C4-2B (cell line): Measurements from ENCODE around the gene KRTAP12-1.

Source experiments
- H3K27ac ChIP-seq: fragments of 450-650 bp; 2 replicates; pipeline ENCODE4 v1.5.1; 2017
- CTCF ChIP-seq: fragments of 450-650 bp; conservative IDR thresholded peaks from 2 replicates; pipeline ENCODE4 v1.5.1; 2017; ENCODE audit warnings: mild to moderate bottlenecking
- ZFX ChIP-seq: fragments of 450-650 bp; IDR thresholded peaks from 2 replicates; pipeline ENCODE4 v1.6.1; 2017

Gene KRTAP12-1

GRCh38 chr21:44710756-44711326, 28.9 kb upstream of the KRTAP12-1 start:
- no peak for TF ChIP-seq CTCF
- no peak for TF ChIP-seq ZFX
- no peak overlapping the region; the same call in 1 of the 2 replicates for H3K27ac ChIP-seq

- H3K27ac ChIP-seq = no peak overlapping the region
- TF ChIP-seq CTCF (no peak), ZFX (no peak)
These were observed 28.3 kb upstream of the KRTAP12-1 start for GRCh38 chr21:44710294-44710665.

GRCh38 chr21:44709426-44710293, 27.7 kb upstream of the KRTAP12-1 start:
- TF ChIP-seq CTCF = no peak
- TF ChIP-seq ZFX = no peak
- no peak overlapping the region; the same call in 1 of the 2 replicates for H3K27ac ChIP-seq

DNA sequence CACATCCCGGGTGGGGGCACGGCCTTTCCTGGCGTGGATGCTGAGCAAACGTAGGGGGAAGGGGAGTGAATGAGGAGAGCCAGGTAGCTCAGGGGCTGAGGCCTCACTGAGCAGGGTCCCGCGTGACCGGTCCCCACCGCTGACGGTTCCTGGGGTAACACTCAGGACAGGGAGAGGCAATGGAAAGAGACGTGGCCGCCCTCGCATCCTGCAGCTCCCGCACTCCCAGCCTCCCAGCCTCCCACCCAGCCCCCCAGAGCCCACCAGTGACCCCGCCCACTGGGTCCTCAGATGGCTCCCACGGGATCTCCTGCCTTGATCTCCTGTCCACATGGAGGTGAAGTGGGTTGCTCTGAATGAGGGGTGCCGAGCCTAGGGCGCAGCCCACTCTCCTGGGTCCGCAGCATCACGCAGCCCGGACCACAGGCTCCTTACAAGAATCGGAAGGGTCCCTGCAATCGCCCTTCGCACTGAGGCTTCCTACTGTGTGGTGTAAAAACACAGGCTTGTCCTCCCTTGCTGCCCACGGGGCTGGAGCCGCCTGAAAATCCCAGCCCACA, 27.0 kb upstream of the KRTAP12-1 start:
- no peak overlapping the region; the same call in 1 of the 2 replicates for H3K27ac ChIP-seq
- TF ChIP-seq CTCF (no peak), ZFX (no peak)

DNA sequence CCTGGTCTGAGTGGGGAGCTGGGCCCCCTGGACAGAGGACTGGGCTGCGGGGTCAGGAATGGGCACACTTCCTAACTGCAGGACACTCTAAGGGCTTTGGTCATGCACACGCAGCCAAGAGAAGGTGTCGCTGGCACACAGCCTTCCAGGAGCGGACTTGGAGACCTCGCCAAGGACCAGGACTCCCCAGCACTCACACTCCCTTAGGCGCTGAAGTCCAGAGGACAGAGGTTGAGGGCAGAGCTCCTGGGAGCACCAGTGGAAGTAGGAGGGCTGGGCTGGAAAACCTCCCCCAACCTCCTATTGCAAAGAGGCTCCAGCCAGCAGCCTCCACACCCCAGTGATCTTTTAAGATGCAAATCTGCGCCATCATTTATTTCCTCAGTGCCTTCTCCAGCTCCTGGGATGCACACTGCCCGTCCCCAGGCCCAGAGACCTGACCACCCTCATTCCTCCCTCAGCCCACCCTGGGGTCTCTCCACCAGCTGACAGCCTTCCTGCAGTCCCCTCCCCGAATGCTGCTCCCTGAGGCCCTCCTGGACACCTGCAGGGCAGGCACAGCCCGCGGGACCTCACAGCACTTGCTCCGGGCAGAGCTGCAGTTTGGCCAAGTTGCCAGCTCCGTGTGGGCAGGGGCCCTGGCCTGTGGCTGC, 26.4 kb upstream of the KRTAP12-1 start:
- no peak overlapping the region for H3K27ac ChIP-seq
- TF ChIP-seq ZFX (no peak), CTCF (no peak)

DNA sequence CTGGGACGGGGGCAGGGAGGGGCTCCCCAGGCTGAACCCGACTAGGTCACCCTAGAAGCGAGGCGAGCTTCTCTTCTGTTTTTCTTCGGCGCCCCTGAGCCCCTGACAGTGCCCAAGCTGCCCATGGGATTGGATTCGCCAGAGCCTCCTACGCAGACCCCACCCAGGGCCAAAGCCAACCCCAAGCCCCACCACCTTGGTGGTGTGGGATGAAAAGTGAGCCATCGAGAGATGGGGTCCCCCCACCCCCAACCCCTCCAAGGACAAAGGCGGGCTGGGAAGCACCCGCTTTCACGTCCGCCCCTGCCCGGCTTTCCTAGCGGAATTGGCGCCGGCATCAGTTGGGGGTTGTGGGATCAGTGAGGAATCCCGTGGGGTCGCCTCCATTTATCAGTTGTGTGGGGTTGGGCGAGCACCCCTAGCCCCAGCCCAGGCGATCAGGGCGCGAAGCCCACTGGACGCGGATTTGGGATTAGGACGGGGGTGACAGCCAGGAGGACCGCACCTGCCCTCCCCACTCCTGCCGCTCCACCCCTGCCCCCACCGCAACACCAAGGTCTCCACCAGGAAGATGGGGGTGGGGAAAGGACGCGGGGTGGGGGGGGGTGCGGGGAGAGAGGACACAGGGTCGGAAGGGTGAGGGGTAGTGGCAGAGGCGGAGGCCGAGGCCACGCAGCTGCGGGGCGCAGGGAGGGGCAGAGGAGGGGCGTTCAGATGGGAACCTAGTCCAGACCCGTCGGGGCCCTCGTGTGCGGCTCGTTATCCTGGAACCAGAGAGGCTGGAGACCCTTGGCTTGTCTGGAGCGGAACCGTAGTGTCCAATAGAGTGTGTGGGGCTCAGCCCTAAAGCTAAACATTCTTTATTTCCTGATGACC, 25.0 kb upstream of the KRTAP12-1 start:
- no peak overlapping the region for H3K27ac ChIP-seq
- no peak for TF ChIP-seq ZFX

DNA sequence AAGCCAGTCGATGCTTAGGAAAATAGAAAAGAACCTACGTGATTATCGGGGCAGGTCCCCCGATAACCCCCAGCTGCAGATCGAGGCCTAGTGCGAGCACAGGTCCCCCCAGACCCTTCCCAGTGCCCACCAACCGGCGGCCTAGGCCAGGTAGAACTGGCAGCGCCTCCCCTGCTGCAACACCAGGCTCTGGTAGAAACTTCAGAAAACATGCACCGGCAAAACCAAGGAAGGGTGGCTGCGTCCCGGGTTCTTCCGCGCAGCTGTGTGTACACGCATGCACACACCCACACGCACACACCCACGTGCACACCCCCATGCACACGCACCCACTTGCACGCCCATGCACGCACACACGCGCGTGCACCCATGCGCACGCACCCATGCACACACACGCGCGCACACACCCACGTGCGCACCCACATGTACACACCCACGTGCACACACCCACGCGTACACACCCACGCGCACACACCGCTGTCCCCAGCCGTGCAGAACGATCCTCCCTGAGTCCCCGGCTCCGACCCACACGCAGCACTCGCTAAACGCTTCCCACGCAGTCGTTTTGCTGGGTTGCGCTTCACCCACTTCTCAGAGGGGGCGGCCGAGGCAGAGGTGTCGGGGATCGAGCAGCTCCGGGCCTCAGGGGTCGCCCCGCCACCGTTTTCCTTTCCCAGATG, 24.2 kb upstream of the KRTAP12-1 start:
- TF ChIP-seq CTCF = no peak
- no peak overlapping the region for H3K27ac ChIP-seq
